ENCODE results near the gene RASL11B.

DNA sequence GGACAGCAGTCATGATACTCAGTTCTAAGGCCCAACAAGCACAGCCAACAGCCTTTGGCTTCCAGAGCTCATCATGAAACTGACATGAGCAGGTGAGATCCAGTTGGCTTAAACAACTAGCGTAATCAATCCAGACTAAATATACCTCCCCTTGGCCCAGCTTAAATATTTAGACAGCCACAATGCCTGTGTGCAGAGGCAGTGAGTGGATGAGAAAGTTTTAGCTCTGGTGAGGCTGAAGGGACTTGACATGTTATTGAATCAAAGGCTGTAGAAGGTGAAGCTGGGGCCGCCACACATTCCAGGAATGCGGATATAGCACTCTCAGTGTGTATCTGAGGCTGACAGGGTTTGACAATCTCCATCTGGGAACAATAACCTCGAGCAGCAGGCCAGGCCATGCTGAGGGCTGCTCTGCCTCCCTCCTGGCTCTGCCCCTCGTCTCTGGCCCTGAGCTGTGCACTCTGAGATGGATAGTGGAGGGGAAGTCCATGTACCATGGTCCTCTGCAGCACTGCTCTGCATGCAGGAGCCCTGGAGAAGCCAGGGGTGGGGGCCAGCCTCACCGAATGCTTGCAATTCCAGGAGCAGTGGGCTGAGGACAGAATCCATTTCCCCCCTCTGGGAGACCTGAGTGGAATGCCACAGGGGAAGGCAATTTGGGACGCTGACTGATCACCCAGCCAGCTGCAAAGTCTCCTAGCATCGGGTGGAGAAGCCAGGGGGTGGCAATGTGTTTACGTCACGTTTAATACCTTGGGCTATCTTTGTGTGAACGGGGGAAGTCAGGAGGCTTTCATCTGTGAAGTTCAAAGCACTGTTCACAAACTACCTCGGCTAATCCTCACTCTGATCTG, 37.3 kb upstream of the RASL11B start:
- TF ChIP-seq, protein P1, sequence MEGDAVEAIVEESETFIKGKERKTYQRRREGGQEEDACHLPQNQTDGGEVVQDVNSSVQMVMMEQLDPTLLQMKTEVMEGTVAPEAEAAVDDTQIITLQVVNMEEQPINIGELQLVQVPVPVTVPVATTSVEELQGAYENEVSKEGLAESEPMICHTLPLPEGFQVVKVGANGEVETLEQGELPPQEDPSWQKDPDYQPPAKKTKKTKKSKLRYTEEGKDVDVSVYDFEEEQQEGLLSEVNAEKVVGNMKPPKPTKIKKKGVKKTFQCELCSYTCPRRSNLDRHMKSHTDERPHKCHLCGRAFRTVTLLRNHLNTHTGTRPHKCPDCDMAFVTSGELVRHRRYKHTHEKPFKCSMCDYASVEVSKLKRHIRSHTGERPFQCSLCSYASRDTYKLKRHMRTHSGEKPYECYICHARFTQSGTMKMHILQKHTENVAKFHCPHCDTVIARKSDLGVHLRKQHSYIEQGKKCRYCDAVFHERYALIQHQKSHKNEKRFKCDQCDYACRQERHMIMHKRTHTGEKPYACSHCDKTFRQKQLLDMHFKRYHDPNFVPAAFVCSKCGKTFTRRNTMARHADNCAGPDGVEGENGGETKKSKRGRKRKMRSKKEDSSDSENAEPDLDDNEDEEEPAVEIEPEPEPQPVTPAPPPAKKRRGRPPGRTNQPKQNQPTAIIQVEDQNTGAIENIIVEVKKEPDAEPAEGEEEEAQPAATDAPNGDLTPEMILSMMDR (IDR thresholded peaks at IDR 0.05; ENCODE audit: low read depth, low read length), result no peak
- no peak for TF ChIP-seq EZH2phosphoT487 (IDR thresholded peaks at IDR 0.05; ENCODE audit: low read depth)

All from OCI-LY3 (cell line).